ENCODE results near the gene TDRD1. TPM values are rescaled to one million over a fixed set of nuclear protein-coding genes. Genes with fewer than 3 reads are reported as not detected.

Gene TDRD1
- total RNA-seq, 3 donors from 2014 or later (not counting 1 experiment from before 2014, with no cell fraction given), result 0.08 to 0.33 (median 0.09) TPM

- ATAC-seq, result peak in 1 of 3 donors; percentile 40
- no peaks in the 10 kb centered on the region for H3K36me3 Mint-ChIP-seq
- peak in 1 of 2 donors; percentile 31 for DNase-seq
- intact Hi-C loops (cut with micrococcal nuclease), result no loop called here
- Histone ChIP-seq H3K4me1 (ENCODE audit: control insufficient read depth, insufficient read depth, low read length) (peaks cover 3% of the 10 kb centered on the region), H3K9me3 (ENCODE audit: control insufficient read depth, insufficient read depth, low read length) (no peaks in the 10 kb centered on the region), H3K4me3 (ENCODE audit: low read length) (no peak within 1 kb of the TSS), H3K27ac (ENCODE audit: low read length) (no peak within 1 kb of the TSS), H3K36me3 (ENCODE audit: control insufficient read depth, insufficient read depth, low read length) (no peaks in the 10 kb centered on the region), H3K27me3 (ENCODE audit: control insufficient read depth, insufficient read depth, low read length) (peaks cover 19% of the 10 kb centered on the region)
- no peak within 1 kb of the TSS for H3K27ac Mint-ChIP-seq
- WGBS (ENCODE audit: insufficient coverage), result 4% methylated on average over 79 of the region's 79 CpGs
- TF ChIP-seq CTCF (IDR thresholded peaks at IDR 0.05), result no peak
- no peak within 1 kb of the TSS for H3K4me3 Mint-ChIP-seq
- H3K4me1 Mint-ChIP-seq, result no peaks in the 10 kb centered on the region
- H3K27me3 Mint-ChIP-seq (ENCODE audit: low read depth in 2 of 2), result peaks cover 47 to 69% of the 10 kb centered on the region in 2 donors
- no peaks in the 10 kb centered on the region for H3K9me3 Mint-ChIP-seq
Observed at GRCh38 chr10:114239117-114239993, 60.2 kb downstream of the TDRD1 start, which contains the start of gene VWA2. Gene VWA2 (plus strand): TSS chr10:114239254. CDS start chr10:114248714, 9,460 bp downstream.

- WGBS (ENCODE audit: insufficient coverage), result 64% methylated on average over 11 of the region's 11 CpGs
- Histone ChIP-seq H3K9me3 (ENCODE audit: control insufficient read depth, insufficient read depth, low read length) (no peaks in the 10 kb centered on the region), H3K27ac (ENCODE audit: low read length) (no peak overlapping the region), H3K4me3 (ENCODE audit: low read length) (no peak overlapping the region), H3K27me3 (ENCODE audit: control insufficient read depth, insufficient read depth, low read length) (peaks cover 13% of the 10 kb centered on the region), H3K4me1 (ENCODE audit: control insufficient read depth, insufficient read depth, low read length) (peaks cover 3% of the 10 kb centered on the region), H3K36me3 (ENCODE audit: control insufficient read depth, insufficient read depth, low read length) (no peaks in the 10 kb centered on the region)
- Mint-ChIP-seq H3K27ac (no peak overlapping the region), H3K36me3 (no peaks in the 10 kb centered on the region), H3K9me3 (no peaks in the 10 kb centered on the region), H3K27me3 (ENCODE audit: low read depth in 2 of 2) (peaks cover 45 to 66% of the 10 kb centered on the region in 2 donors), H3K4me1 (no peaks in the 10 kb centered on the region), H3K4me3 (no peak overlapping the region)
- no peak for ATAC-seq
- intact Hi-C loops (cut with micrococcal nuclease), result no loop called here
- no peak for DNase-seq
- no peak for TF ChIP-seq CTCF (IDR thresholded peaks at IDR 0.05)
Observed at GRCh38 chr10:114239994-114240345, 60.8 kb downstream of the TDRD1 start.

- TF ChIP-seq CTCF (IDR thresholded peaks at IDR 0.05), result no peak
- 90% methylated on average over 9 of the region's 9 CpGs for WGBS (ENCODE audit: insufficient coverage)
Observed at GRCh38 chr10:114242235-114242634, 63.1 kb downstream of the TDRD1 start.

More at GRCh38 chr10:114242235-114242634, 63.1 kb downstream of the TDRD1 start:
- Histone ChIP-seq H3K36me3 (ENCODE audit: control insufficient read depth, insufficient read depth, low read length) (no peaks in the 10 kb centered on the region), H3K9me3 (ENCODE audit: control insufficient read depth, insufficient read depth, low read length) (no peaks in the 10 kb centered on the region), H3K27me3 (ENCODE audit: control insufficient read depth, insufficient read depth, low read length) (peaks cover 8% of the 10 kb centered on the region), H3K4me3 (ENCODE audit: low read length) (no peak overlapping the region), H3K27ac (ENCODE audit: low read length) (no peak overlapping the region), H3K4me1 (ENCODE audit: control insufficient read depth, insufficient read depth, low read length) (peaks cover 3% of the 10 kb centered on the region)
- Mint-ChIP-seq H3K36me3 (no peaks in the 10 kb centered on the region), H3K9me3 (no peaks in the 10 kb centered on the region), H3K27me3 (ENCODE audit: low read depth in 2 of 2) (peaks cover 41 to 64% of the 10 kb centered on the region in 2 donors), H3K4me3 (no peak overlapping the region), H3K27ac (no peak overlapping the region), H3K4me1 (no peaks in the 10 kb centered on the region)
- ATAC-seq (no peak), DNase-seq (no peak)
- intact Hi-C loops (cut with micrococcal nuclease), result no loop called here
